HG03439 (cell line): ENCODE results near the gene DOCK3.

Experiments
- ATAC-seq: cut with Tn5 transposase; IDR thresholded peaks from one replicate; pipeline ENCODE4 v1.9.1; 2021; ENCODE audit warnings: mild to moderate bottlenecking, moderate library complexity; ENCODE audit not compliant: unreplicated experiment

Gene DOCK3

DNA sequence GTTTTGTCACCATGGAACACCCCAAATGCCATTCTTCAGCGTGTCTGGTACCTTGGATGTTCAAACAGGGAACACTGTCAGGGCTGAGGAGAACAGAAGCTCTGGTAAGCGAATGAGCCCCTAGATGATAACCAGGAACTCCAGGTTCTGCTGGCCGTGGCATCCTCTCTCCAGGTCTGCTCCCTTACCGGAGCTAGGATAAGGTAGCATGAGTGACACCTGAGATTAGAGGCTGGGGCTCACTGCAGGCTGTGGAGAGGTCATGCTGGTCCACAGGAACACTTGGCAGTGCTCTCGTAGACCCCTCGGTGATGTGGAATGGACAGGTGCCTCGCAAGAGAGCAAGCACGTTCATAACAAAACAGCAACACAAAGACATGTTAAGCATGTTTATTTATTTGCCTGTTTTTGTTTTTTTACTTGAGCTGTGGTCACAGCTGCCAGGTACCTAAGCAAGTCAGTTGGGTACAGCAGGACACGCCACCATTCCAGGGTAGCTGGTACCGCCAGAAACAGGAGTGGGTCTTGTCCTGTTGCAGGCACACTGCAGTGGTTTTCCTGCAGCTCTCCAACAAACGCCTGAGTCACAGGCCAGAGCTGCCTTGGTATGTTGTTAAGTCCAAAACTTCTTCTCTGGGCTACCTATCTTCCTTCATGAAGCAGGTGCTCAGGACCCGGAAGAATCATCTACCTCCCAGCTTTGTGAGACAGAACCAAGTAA lies 720.9 kb downstream of the DOCK3 start:
- no peak for ATAC-seq

DNA sequence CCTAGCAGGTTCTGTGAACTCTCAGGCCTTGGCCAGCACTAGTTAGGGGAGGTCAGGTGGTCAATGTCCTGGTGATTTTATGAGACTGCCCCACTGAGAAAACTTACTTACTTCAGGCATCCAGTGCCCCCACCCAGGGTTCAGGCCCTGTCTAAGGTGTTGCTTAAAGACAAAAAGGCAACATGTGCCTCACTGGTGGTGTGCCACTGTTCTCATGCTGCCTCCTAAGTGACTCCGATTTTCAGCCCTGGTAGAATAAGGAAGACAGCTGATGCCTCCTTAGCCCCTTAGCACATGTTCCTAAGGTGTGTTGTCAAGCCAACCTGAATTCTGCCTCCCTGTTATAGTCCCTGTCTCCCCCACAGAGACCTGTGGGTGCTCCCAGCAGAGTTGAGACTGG lies 721.7 kb downstream of the DOCK3 start:
- ATAC-seq = no peak

DNA sequence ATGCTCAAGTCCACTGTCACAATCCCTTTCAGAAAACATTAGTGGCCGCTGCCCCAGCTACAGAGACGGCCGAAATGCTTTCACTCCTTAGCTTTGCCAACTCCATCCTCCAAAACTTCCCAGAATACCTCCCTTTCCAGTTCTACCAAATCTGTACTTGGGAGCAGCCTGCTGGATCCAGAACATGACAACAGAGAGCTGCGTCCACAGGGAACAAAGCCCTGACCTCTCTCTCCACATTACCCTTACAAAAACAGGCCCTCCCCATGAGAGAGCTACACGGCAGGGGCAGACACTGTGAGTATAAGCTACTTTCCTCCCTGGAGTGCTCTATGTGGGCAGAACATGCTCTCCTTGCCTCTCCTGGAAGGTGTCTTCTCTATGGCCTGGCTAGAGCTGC lies 722.7 kb downstream of the DOCK3 start:
- no peak for ATAC-seq

DNA sequence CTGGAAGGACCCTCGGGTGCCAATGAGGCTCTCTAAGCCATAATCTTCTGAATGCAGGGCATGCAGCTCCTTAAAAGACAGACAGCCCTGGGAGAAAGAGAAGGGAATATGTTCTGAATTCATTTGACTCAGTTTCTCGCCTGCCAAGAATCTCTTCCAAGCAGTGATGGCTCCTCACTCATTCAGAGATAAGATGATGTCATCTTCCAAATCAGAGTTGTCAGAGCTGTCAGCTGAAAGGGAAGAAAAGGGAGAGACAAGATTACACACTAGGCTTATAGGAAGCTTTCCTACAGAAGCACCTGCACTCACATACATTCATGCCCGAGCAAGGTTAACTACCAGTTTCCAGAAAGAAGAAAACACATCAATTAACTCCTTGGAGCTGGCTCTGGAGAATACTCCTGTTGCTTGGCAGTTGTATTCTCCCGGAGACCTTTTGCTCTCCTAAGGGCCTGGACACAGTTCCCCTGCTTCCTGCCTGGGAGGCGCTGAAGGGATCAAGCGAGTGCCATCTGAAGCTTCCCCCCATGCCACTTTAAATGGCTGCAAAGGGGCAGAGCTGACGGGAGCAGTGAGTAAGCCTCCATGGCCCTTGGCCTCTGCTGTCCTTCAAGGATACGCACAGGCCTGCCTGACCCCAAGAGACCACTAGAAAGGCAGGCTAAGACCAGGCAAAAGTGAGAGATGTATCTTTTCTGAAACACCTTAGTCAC lies 724.0 kb downstream of the DOCK3 start:
- ATAC-seq = no peak

DNA sequence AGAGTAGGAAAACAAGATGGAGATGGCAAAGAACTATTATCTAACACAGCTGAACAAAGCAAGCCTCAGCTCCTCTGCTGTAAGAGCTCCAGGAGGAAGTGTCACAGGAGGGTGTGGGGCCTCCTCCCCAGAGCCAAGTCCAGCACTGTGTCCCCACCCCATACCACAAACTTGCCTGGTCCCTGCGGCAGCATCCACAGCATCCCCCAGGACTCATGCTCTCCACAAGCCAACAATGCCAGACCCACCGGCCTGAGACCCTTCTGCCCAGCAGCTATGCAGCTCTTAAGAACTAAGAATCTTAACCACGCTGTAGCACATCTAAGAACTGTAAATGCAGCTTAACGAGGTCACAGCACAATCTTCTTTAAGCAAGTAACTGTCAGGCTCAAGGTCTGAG lies 725.4 kb downstream of the DOCK3 start:
- ATAC-seq = no peak

DNA sequence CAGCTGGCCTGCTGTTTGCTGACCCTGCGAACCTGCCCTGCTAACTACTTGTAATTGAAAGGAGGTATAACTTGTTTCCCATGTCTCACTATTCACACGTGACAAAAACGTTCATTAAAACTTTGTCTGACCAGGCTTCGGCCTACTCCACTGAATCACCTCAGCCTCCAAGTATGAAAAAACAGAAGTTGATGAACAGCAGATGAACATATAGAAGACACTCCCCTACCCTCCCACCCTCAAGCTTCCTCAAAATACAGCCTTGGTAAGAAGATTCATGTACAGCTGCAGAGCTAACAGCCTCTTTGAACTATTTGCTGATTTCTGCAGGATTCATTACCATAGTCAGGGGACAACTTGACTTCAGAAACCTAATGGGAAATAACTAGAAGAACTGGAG lies 727.0 kb downstream of the DOCK3 start:
- no peak for ATAC-seq

DNA sequence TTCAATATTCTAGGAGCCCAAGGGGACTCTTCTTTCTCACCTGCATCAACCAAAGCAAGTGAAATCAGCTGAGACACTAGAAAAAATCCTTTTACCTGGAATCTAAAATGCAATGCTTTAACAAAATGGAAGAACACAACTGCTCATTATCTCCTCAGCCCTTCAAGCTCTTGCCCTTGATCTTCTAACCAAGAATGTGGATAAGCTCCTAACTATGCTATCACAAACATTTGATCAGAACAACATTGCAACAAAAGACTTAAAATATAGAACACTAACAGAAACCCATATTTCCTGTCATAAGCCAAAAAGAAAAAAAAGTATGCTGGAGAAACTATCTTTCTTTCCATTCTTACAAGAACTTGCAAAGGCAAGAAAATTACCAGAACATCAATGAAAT lies 728.9 kb downstream of the DOCK3 start:
- ATAC-seq = no peak

DNA sequence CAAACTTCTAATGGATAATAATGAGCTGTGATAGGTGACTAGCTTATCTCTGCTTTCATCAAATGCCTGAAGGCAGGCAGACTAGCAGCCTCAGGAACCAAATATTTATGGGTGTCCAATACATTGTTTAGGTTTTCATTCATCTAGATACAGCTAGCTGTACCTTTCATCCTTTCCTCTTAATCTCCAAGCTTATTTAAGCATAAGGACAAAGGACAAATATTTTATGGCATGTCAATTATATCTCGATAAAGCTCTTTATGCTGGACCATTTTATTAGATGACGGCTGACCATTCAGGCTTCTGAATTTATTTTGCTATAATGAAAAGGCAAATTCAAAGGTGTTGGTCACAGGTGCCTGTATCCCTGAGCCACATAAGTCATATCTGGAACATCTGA lies 733.3 kb downstream of the DOCK3 start:
- no peak for ATAC-seq

DNA sequence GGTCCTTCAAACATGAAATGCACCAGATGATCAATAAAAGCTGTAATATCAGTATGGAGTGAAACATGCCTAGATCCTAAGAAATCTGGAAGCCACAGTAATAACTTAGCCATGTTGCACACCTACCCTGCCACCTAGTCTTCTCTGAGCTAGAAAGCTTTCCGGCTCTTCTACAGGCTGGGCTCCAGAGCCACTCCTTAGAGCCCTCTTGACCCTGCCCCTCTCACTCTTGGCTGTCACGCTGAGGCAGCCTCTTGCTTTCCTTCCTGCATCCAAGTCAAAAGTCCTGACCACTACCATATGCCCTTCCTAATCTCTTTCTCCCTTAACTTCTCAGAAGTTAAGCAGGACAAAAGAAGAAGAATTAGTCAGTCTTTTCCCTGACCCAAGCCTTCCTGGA lies 734.1 kb downstream of the DOCK3 start:
- no peak for ATAC-seq

DNA sequence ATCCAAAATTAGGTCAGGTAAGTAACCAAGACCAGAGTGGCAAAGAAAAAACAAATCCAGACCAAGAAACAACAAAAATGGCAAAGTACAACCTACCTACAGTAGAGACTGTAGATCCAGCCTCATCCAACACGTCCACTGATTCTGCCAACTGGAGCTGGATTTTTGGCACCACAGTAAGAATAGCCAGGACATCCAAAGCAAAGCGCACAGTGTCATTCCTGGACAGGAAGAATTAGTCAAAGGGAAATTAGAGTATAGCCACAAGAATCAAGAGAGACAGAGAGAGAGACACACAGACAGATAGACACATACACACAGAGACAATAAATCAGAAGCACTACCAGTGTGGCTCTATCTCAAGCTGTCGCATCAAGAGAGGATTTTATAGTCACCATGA lies 747.5 kb downstream of the DOCK3 start:
- no peak for ATAC-seq

DNA sequence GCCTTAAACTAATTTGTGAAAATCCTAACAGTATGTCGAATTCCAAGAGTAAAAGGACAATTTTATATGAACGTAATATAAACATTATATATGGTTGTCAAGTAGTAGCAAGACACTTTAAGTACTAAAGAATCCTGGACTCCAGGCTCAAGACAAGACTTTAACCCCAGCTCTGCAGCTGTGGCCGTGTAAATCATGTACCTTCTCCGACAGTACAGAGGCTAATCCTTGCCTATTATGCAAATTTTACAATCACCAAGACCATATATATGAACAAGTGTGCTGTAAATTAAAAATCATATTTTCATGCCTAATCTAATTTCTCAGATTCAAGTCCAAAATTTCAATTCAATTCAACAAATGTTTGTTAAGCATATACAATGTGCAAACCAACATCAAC lies 752.2 kb downstream of the DOCK3 start:
- no peak for ATAC-seq

DNA sequence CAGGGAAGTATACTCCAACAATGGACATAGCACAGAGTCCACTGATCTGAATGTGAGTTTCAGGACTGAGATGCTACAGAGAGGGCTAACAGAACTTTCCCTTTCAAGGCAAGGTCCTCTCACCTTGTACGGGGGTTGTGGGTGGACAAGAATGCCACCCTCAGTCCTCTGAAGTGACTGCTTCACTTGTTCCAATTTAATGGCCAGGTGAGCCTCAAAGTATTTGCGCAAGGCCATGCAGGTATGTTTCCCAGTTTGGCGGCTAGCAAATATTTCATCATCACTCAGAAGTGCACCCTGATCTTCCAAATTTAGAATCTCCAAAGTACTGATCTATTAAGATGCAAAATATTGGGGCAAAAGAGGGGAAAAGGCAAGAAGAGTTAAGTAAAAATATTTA lies 754.4 kb downstream of the DOCK3 start:
- no peak for ATAC-seq
